Measurements from ENCODE around the gene ST14. TPM values are rescaled to one million over a fixed set of nuclear protein-coding genes. Genes with fewer than 3 reads are reported as not detected.

ST14 gene
- total and polyA plus RNA-seq, 10 donors = 7.1 to 25.9 (median 12.5) TPM

DNA sequence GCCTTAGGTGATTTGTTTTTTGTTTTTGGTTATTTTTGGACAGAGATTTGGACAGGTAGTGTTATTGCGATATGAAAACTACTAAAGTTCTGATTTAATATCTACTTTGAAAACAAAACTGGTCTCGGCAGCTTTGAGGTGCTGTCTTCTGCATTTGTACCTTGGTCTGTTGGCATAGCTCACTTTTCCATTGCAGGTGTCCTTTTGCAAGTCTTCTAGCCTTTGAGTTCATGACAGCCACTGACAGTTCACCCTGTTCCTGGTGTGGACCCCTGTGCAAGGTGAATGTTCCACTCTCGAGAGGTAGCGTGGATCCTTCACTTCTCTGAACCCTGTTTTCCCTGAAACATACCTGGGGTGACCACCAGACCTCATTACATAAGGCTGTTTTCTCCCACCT lies 44.9 kb upstream of the ST14 start:
- 91 to 95% (median 94%) methylated on average over 4 of the region's 4 CpGs for WGBS, 5 donors

GRCh38 chr11:130115218-130115617 lies 44.4 kb upstream of the ST14 start:
- DNase-seq = no peak
- H3K4me3 ChIP-seq = no peak overlapping the region
- H3K27ac ChIP-seq = no peak overlapping the region
- H3K4me1 ChIP-seq = peaks cover 13 to 64% (median 31%) of the 10 kb centered on the region in 6 donors
- H3K36me3 ChIP-seq = peaks cover 0 to 56% (median 17%) of the 10 kb centered on the region in 6 donors
- no peaks in the 10 kb centered on the region for H3K9me3 ChIP-seq
- H3K27me3 ChIP-seq (replicated peaks in 1 of 7) = no peaks in the 10 kb centered on the region
- WGBS, 5 donors = 86 to 96% (median 89%) methylated on average over 2 of the region's 2 CpGs
- TF ChIP-seq, protein P1, sequence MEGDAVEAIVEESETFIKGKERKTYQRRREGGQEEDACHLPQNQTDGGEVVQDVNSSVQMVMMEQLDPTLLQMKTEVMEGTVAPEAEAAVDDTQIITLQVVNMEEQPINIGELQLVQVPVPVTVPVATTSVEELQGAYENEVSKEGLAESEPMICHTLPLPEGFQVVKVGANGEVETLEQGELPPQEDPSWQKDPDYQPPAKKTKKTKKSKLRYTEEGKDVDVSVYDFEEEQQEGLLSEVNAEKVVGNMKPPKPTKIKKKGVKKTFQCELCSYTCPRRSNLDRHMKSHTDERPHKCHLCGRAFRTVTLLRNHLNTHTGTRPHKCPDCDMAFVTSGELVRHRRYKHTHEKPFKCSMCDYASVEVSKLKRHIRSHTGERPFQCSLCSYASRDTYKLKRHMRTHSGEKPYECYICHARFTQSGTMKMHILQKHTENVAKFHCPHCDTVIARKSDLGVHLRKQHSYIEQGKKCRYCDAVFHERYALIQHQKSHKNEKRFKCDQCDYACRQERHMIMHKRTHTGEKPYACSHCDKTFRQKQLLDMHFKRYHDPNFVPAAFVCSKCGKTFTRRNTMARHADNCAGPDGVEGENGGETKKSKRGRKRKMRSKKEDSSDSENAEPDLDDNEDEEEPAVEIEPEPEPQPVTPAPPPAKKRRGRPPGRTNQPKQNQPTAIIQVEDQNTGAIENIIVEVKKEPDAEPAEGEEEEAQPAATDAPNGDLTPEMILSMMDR (IDR thresholded peaks at IDR 0.05 in 8 of 11, conservative IDR thresholded peaks at IDR 0.05 in 3 of 11) = no peak
- TF ChIP-seq POLR2A (IDR thresholded peaks at IDR 0.05) (no peak), POLR2AphosphoS5 (IDR thresholded peaks at IDR 0.05) (no peak)
- intact Hi-C loops (cut with DNase I; ENCODE audit: low total_unique reads) = no loop called here

More for the DNA sequence above, 44.9 kb upstream of the ST14 start:
- Histone ChIP-seq H3K4me1 (peaks cover 11 to 62% (median 31%) of the 10 kb centered on the region in 6 donors), H3K36me3 (peaks cover 0 to 61% (median 19%) of the 10 kb centered on the region in 6 donors), H3K4me3 (no peak overlapping the region), H3K9me3 (no peaks in the 10 kb centered on the region), H3K27ac (no peak overlapping the region), H3K27me3 (replicated peaks in 1 of 7) (no peaks in the 10 kb centered on the region)
- no peak for TF ChIP-seq POLR2AphosphoS5 (IDR thresholded peaks at IDR 0.05)
- TF ChIP-seq, protein P1 (IDR thresholded peaks at IDR 0.05 in 8 of 11, conservative IDR thresholded peaks at IDR 0.05 in 3 of 11) = no peak
- TF ChIP-seq POLR2A (IDR thresholded peaks at IDR 0.05) = no peak
- no peak for DNase-seq
- intact Hi-C loops (cut with DNase I; ENCODE audit: low total_unique reads) = no loop called here

GRCh38 chr11:130118165-130118564 lies 41.4 kb upstream of the ST14 start:
- Histone ChIP-seq H3K9me3 (no peaks in the 10 kb centered on the region), H3K27me3 (replicated peaks in 1 of 7) (no peaks in the 10 kb centered on the region), H3K4me3 (peak overlapping the region in 2 of 8 donors; percentile 0 to 24), H3K36me3 (peaks cover 0 to 43% (median 9%) of the 10 kb centered on the region in 6 donors), H3K27ac (peak overlapping the region; percentile 24 to 83 (median 72)), H3K4me1 (peaks cover 28 to 93% (median 56%) of the 10 kb centered on the region in 6 donors)
- intact Hi-C loops (cut with DNase I; ENCODE audit: low total_unique reads) = no loop called here
- DNase-seq = no peak
- TF ChIP-seq, protein P1 (IDR thresholded peaks at IDR 0.05 in 8 of 11, conservative IDR thresholded peaks at IDR 0.05 in 3 of 11) = no peak
- TF ChIP-seq POLR2A (IDR thresholded peaks at IDR 0.05) (no peak), POLR2AphosphoS5 (IDR thresholded peaks at IDR 0.05) (no peak)
- WGBS, 5 donors = 40 to 56% (median 52%) methylated on average over 2 of the region's 2 CpGs

GRCh38 chr11:130118636-130119387 lies 40.8 kb upstream of the ST14 start:
- TF ChIP-seq POLR2A (IDR thresholded peaks at IDR 0.05) = no peak
- TF ChIP-seq POLR2AphosphoS5 (IDR thresholded peaks at IDR 0.05) = peak in 2 of 3 donors; percentile 36 to 75
- TF ChIP-seq, protein P1 (IDR thresholded peaks at IDR 0.05 in 8 of 11, conservative IDR thresholded peaks at IDR 0.05 in 3 of 11) = no peak
- Histone ChIP-seq H3K27ac (peak overlapping the region in 7 of 8 donors; percentile 33 to 83 (median 75)), H3K4me1 (peaks cover 34 to 100% (median 63%) of the 10 kb centered on the region in 6 donors), H3K27me3 (replicated peaks in 1 of 7) (no peaks in the 10 kb centered on the region), H3K4me3 (peak overlapping the region in 2 of 8 donors; percentile 0 to 24), H3K36me3 (peaks cover 0 to 43% (median 15%) of the 10 kb centered on the region in 6 donors), H3K9me3 (no peaks in the 10 kb centered on the region)
- DNase-seq = no peak
- intact Hi-C loops (cut with DNase I; ENCODE audit: low total_unique reads) = no loop called here
- WGBS, 5 donors = 50 to 53% (median 53%) methylated on average over 9 of the region's 9 CpGs
